GM12878 (cell line): ENCODE data around the gene FTO.

Experiments
- CBX5 ChIP-seq: sonication (generic); IDR thresholded peaks from 2 replicates; pipeline ENCODE4 v1.6.1; 2016; ENCODE audit warnings: low read depth, moderate library complexity, mild to moderate bottlenecking, inconsistent platforms
- EGR1 ChIP-seq, 2 experiments: IDR thresholded peaks; 1 replicate in 1 of 2; 2 replicates in 1 of 2; pipeline ENCODE4 v1.6.1; 2011 to 2012; ENCODE audit warnings: low read depth in 2 of 2, low read length in 2 of 2, borderline replicate concordance in 1 of 2, mild to moderate bottlenecking in 1 of 2, moderate library complexity in 1 of 2
- FOS ChIP-seq: IDR thresholded peaks from 3 replicates; pipeline ENCODE4 v1.6.1; 2011; ENCODE audit warnings: borderline replicate concordance; ENCODE audit not compliant: insufficient read length; ENCODE audit errors: extremely low read depth
- IKZF1 ChIP-seq: fragments of 450-650 bp; conservative IDR thresholded peaks from 2 replicates; pipeline ENCODE4 v1.6.1; 2017; ENCODE audit warnings: antibody characterized with exemption, mild to moderate bottlenecking
- JUND ChIP-seq: IDR thresholded peaks from 2 replicates; pipeline ENCODE4 v1.6.1; 2012; ENCODE audit warnings: low read depth, mild to moderate bottlenecking, low read length, improper control_type of control experiment, moderate library complexity
- NR2C2 ChIP-seq: IDR thresholded peaks from 2 replicates; pipeline ENCODE4 v1.6.1; 2011; ENCODE audit warnings: borderline replicate concordance, low read depth; ENCODE audit not compliant: control insufficient read depth, insufficient read length
- POLR2A ChIP-seq: IDR thresholded peaks from 2 replicates; pipeline ENCODE4 v1.6.1; 2011; ENCODE audit warnings: low read depth, mild to moderate bottlenecking, low read length
- RFX5 ChIP-seq: IDR thresholded peaks from 2 replicates; pipeline ENCODE4 v1.6.1; 2011; ENCODE audit warnings: low read depth, low read length, improper control_type of control experiment
- SIN3A ChIP-seq: IDR thresholded peaks from 2 replicates; pipeline ENCODE4 v1.6.1; 2012; ENCODE audit warnings: low read depth, low read length, improper control_type of control experiment
- SMC3 ChIP-seq: IDR thresholded peaks from 2 replicates; pipeline ENCODE4 v1.6.1; 2011; ENCODE audit warnings: low read length, improper control_type of control experiment, borderline replicate concordance
- TF ChIP-seq, protein P1 (sequence below), 3 experiments: IDR thresholded peaks in 2 of 3; conservative IDR thresholded peaks in 1 of 3; 2 replicates each; pipeline ENCODE4 v1.5.1; 2011; ENCODE audit warnings: low read depth in 3 of 3, low read length in 3 of 3, mild to moderate bottlenecking in 3 of 3, control low read depth in 2 of 3, moderate library complexity in 2 of 3, inconsistent platforms in 1 of 3, mixed read lengths in 1 of 3; ENCODE audit not compliant: control insufficient read depth in 2 of 3, insufficient read depth in 1 of 3; ENCODE audit errors: extremely low read depth in 1 of 3
- TF ChIP-seq, protein P2 (sequence below): IDR thresholded peaks from 2 replicates; pipeline ENCODE4 v1.6.1; 2012; ENCODE audit warnings: low read depth, low read length, improper control_type of control experiment
- TF ChIP-seq, protein P3 (sequence below): IDR thresholded peaks from 2 replicates; pipeline ENCODE4 v1.6.1; 2012; ENCODE audit warnings: low read depth, low read length, improper control_type of control experiment
- TF ChIP-seq, protein P4 (sequence below): IDR thresholded peaks from 2 replicates; pipeline ENCODE4 v1.6.1; 2012; ENCODE audit warnings: mild to moderate bottlenecking, low read depth, low read length

DNA sequence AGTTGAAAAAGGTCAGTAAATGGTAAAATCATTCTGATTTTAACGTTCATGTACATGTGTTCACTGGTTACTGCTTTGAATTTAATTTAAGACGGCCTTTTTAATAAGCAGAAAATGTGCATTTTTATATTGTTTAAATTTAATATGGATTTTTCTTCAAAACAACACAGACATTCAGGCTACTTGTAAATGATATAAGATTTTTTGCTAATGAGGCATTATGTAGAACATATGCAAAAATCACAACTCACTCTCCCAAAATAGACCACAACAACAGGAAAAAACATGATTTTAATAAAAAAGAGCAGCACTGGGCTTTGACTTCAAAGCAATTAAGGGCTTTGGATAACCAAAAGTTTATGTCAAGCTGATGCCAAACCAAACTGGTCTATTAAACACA lies 22.6 kb upstream of the FTO start:
- TF ChIP-seq EGR1 (IDR thresholded peaks at IDR 0.05; ENCODE audit: borderline replicate concordance in 1 of 2, low read depth in 2 of 2, low read length in 2 of 2) (no peak), IKZF1 (no peak), POLR2A (no peak), SIN3A (no peak), CBX5 (no peak), FOS (no peak), SMC3 (no peak), JUND (no peak), RFX5 (no peak), NR2C2 (no peak)
- TF ChIP-seq, protein P1, sequence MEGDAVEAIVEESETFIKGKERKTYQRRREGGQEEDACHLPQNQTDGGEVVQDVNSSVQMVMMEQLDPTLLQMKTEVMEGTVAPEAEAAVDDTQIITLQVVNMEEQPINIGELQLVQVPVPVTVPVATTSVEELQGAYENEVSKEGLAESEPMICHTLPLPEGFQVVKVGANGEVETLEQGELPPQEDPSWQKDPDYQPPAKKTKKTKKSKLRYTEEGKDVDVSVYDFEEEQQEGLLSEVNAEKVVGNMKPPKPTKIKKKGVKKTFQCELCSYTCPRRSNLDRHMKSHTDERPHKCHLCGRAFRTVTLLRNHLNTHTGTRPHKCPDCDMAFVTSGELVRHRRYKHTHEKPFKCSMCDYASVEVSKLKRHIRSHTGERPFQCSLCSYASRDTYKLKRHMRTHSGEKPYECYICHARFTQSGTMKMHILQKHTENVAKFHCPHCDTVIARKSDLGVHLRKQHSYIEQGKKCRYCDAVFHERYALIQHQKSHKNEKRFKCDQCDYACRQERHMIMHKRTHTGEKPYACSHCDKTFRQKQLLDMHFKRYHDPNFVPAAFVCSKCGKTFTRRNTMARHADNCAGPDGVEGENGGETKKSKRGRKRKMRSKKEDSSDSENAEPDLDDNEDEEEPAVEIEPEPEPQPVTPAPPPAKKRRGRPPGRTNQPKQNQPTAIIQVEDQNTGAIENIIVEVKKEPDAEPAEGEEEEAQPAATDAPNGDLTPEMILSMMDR (IDR thresholded peaks at IDR 0.05 in 2 of 3, conservative IDR thresholded peaks at IDR 0.05 in 1 of 3; ENCODE audit: control insufficient read depth in 2 of 3, extremely low read depth in 1 of 3, insufficient read depth in 1 of 3, low read depth in 3 of 3, low read length in 3 of 3): no peak
- TF ChIP-seq, protein P2, sequence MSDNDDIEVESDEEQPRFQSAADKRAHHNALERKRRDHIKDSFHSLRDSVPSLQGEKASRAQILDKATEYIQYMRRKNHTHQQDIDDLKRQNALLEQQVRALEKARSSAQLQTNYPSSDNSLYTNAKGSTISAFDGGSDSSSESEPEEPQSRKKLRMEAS: no peak
- TF ChIP-seq, protein P3, sequence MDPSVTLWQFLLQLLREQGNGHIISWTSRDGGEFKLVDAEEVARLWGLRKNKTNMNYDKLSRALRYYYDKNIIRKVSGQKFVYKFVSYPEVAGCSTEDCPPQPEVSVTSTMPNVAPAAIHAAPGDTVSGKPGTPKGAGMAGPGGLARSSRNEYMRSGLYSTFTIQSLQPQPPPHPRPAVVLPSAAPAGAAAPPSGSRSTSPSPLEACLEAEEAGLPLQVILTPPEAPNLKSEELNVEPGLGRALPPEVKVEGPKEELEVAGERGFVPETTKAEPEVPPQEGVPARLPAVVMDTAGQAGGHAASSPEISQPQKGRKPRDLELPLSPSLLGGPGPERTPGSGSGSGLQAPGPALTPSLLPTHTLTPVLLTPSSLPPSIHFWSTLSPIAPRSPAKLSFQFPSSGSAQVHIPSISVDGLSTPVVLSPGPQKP: no peak
- TF ChIP-seq, protein P4, sequence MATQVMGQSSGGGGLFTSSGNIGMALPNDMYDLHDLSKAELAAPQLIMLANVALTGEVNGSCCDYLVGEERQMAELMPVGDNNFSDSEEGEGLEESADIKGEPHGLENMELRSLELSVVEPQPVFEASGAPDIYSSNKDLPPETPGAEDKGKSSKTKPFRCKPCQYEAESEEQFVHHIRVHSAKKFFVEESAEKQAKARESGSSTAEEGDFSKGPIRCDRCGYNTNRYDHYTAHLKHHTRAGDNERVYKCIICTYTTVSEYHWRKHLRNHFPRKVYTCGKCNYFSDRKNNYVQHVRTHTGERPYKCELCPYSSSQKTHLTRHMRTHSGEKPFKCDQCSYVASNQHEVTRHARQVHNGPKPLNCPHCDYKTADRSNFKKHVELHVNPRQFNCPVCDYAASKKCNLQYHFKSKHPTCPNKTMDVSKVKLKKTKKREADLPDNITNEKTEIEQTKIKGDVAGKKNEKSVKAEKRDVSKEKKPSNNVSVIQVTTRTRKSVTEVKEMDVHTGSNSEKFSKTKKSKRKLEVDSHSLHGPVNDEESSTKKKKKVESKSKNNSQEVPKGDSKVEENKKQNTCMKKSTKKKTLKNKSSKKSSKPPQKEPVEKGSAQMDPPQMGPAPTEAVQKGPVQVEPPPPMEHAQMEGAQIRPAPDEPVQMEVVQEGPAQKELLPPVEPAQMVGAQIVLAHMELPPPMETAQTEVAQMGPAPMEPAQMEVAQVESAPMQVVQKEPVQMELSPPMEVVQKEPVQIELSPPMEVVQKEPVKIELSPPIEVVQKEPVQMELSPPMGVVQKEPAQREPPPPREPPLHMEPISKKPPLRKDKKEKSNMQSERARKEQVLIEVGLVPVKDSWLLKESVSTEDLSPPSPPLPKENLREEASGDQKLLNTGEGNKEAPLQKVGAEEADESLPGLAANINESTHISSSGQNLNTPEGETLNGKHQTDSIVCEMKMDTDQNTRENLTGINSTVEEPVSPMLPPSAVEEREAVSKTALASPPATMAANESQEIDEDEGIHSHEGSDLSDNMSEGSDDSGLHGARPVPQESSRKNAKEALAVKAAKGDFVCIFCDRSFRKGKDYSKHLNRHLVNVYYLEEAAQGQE: no peak
